Measurements from ENCODE around the gene CST3.

CST3 gene

DNA sequence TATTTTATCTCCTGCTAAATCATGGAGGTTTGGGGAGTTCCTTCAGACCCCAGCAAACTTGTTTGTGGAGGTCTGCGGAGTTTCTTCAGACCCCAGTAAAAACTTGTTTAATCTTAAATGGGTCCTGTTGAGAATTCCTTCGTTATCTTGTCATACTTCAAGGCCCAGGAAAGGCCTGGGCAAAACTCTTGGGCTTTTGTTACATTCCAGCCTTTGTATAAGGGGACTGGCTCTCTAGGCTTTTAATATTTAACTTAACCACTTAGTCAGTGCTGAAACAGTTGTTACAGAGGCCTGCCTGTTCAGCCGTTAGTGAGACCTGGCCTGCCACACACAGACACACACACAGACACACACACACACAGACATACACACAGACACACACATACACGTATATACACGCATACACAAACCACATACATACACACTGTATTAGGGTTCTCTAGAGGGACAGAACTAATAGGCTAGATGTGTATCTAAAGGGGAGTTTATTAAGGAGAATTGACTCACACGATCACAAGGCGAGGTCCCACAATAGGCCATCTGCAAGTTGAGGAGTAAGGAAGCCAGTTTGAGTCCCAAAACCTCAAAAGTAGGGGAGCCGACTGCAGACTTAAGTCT is 21.3 kb upstream of the CST3 start:
- no peaks in the 10 kb centered on the region for H3K4me1 ChIP-seq (ENCODE audit: control insufficient read depth, insufficient read depth, low read length)
- H3K9ac ChIP-seq (ENCODE audit: low read length), result no peak overlapping the region
- no peaks in the 10 kb centered on the region for H3K36me3 ChIP-seq (ENCODE audit: control insufficient read depth, insufficient read depth, low read length)
- no peak overlapping the region for H3K4me3 ChIP-seq (ENCODE audit: low read length)
- H3K27ac ChIP-seq (ENCODE audit: low read depth, low read length), result no peak overlapping the region
- no peaks in the 10 kb centered on the region for H3K27me3 ChIP-seq (ENCODE audit: control insufficient read depth, insufficient read depth, low read length)

DNA sequence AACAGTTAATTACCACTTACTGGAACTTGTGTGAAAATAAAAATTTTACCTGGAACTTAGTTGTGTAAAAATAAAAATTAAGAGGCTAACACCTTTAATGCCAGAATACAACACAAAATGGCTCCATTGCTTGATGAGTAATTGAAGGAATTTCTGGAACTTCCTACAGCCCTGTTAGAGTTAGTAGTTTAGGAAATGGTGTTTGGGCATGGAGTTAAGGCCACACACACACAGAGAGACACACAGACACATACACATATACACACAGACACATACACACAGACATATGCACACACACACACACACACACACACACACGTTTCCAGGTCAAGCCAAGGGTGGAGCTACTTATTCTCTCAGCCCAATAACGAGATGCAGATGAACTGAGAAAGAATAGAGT is 20.6 kb upstream of the CST3 start:
- no peaks in the 10 kb centered on the region for H3K36me3 ChIP-seq (ENCODE audit: control insufficient read depth, insufficient read depth, low read length)
- H3K4me1 ChIP-seq (ENCODE audit: control insufficient read depth, insufficient read depth, low read length), result no peaks in the 10 kb centered on the region
- no peaks in the 10 kb centered on the region for H3K27me3 ChIP-seq (ENCODE audit: control insufficient read depth, insufficient read depth, low read length)
- no peak overlapping the region for H3K27ac ChIP-seq (ENCODE audit: low read depth, low read length)
- H3K9ac ChIP-seq (ENCODE audit: low read length), result no peak overlapping the region
- no peak overlapping the region for H3K4me3 ChIP-seq (ENCODE audit: low read length)

DNA sequence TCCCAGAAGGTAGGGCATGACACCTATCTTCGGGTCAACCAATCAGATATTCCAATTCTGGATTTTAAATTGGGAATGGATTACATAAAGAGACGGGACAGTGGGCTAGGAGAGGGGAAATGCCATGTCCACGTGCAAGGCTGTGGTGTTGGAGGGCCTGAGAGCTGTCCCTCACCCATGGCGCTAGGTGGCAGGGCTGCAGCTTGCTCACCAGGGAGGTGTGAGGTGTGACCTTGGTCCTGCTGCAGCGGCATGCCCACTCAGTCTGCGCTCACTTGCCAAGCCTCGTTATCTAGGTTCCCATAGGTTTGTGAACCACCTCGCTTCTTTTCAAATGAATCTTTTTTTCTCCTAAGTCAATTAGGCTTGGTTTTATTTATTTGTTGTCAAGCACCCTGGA is 19.4 kb upstream of the CST3 start:
- H3K9ac ChIP-seq (ENCODE audit: low read length), result no peak overlapping the region
- no peak overlapping the region for H3K4me3 ChIP-seq (ENCODE audit: low read length)
- no peaks in the 10 kb centered on the region for H3K4me1 ChIP-seq (ENCODE audit: control insufficient read depth, insufficient read depth, low read length)
- no peaks in the 10 kb centered on the region for H3K27me3 ChIP-seq (ENCODE audit: control insufficient read depth, insufficient read depth, low read length)
- no peak overlapping the region for H3K27ac ChIP-seq (ENCODE audit: low read depth, low read length)
- no peaks in the 10 kb centered on the region for H3K36me3 ChIP-seq (ENCODE audit: control insufficient read depth, insufficient read depth, low read length)

DNA sequence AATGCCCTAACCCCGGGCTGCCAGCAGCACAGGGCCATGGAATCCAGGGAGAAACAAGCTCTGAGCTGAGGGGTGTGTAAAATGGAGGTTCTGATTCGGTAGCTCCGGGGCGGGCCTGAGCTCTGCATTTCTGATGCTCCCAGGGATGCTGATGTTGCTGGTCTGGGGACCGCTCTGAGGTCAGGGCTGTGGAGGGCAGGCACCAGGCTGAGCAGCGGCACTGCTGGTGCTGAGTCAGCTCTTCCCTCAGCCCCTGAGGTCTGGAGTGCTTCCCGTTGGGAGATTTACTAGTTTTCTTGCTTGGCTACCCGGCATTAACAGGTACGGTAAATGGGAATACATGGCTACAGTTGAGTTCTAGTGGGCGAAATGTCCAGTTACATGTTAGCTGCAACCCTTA is 18.6 kb upstream of the CST3 start:
- Histone ChIP-seq H3K27ac (ENCODE audit: low read depth, low read length) (peak overlapping the region; percentile 21), H3K9ac (ENCODE audit: low read length) (no peak overlapping the region), H3K27me3 (ENCODE audit: control insufficient read depth, insufficient read depth, low read length) (no peaks in the 10 kb centered on the region), H3K4me3 (ENCODE audit: low read length) (no peak overlapping the region), H3K4me1 (ENCODE audit: control insufficient read depth, insufficient read depth, low read length) (no peaks in the 10 kb centered on the region), H3K36me3 (ENCODE audit: control insufficient read depth, insufficient read depth, low read length) (no peaks in the 10 kb centered on the region)

DNA sequence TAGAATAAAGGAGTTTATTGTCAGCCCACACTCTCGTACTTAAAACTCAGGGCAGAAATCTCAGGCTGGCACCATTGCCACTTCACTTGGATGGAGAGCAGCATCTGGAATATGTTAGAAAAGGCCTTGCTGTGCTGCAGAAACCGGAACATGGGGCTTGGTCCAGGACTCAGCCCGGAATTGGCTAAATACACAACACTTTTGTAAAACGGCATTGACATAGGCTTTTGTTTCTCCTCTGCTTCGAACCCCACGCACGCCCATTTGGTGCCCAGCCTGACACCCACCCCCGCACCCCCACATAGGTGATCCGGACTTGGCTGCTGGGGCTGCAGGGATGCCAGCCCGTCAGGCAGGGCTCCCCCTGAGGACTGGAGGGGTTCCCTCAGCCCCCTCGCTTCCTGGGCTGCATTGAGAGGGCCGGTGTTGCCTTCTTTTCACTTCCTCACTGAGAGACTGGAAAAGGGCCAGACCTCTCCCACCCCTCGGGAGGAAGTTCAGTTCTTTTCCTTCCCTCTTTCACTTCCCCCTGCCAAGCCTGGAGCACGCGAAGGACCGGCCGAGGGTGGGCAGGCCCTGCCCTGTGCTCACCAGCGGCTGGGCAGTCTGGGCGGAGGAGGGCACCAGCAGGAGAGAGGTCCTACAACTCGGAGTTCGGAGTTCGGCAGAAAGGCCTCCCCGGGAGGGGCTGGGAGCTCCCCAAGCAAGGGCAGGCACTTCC is 17.9 kb upstream of the CST3 start:
- H3K9ac ChIP-seq (ENCODE audit: low read length), result no peak overlapping the region
- no peaks in the 10 kb centered on the region for H3K27me3 ChIP-seq (ENCODE audit: control insufficient read depth, insufficient read depth, low read length)
- H3K4me3 ChIP-seq (ENCODE audit: low read length), result peak overlapping the region; percentile 2
- no peaks in the 10 kb centered on the region for H3K36me3 ChIP-seq (ENCODE audit: control insufficient read depth, insufficient read depth, low read length)
- H3K4me1 ChIP-seq (ENCODE audit: control insufficient read depth, insufficient read depth, low read length), result no peaks in the 10 kb centered on the region
- H3K27ac ChIP-seq (ENCODE audit: low read depth, low read length), result peak overlapping the region; percentile 22

DNA sequence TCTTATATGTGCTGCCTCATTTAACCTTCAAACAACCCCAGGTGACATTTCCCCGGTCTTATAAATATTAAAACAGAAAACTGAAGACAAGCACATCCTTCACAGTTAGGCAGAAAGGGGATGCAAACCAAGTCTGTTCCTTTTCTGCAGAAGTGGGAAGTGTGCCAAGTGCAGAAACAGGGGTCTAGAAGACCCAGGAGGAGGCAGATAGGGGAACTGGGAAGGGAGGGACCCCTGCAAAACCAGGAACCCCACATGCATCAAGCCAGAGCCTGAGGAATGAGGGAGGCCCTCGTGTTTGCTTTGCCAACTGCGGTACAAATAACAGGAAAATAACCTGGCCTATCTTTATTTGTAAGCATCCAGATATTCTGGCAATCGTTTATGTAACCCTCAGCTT is 17.0 kb upstream of the CST3 start:
- no peaks in the 10 kb centered on the region for H3K4me1 ChIP-seq (ENCODE audit: control insufficient read depth, insufficient read depth, low read length)
- no peak overlapping the region for H3K27ac ChIP-seq (ENCODE audit: low read depth, low read length)
- H3K36me3 ChIP-seq (ENCODE audit: control insufficient read depth, insufficient read depth, low read length), result no peaks in the 10 kb centered on the region
- no peak overlapping the region for H3K4me3 ChIP-seq (ENCODE audit: low read length)
- no peak overlapping the region for H3K9ac ChIP-seq (ENCODE audit: low read length)
- no peaks in the 10 kb centered on the region for H3K27me3 ChIP-seq (ENCODE audit: control insufficient read depth, insufficient read depth, low read length)

DNA sequence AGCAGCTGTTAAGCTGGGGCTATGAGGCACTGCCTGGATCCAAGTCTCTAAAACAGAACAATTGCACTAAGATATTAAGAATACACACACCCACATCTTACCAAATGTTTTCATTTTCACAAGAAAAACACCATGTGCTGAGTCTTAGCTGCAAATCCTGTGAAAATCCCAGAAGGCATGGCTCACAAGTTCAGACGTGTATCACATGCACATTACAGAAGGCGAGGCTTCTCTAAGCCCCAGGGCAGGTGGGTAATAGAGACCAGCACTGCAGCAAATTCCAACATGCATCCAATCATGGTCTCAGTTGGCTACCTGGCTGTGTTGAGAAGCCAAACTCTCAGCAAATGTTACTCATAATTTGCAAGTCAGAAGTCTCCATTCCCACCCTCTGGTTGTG is 16.2 kb upstream of the CST3 start:
- Histone ChIP-seq H3K9ac (ENCODE audit: low read length) (no peak overlapping the region), H3K27me3 (ENCODE audit: control insufficient read depth, insufficient read depth, low read length) (no peaks in the 10 kb centered on the region), H3K4me1 (ENCODE audit: control insufficient read depth, insufficient read depth, low read length) (no peaks in the 10 kb centered on the region), H3K36me3 (ENCODE audit: control insufficient read depth, insufficient read depth, low read length) (no peaks in the 10 kb centered on the region), H3K27ac (ENCODE audit: low read depth, low read length) (no peak overlapping the region), H3K4me3 (ENCODE audit: low read length) (no peak overlapping the region)

DNA sequence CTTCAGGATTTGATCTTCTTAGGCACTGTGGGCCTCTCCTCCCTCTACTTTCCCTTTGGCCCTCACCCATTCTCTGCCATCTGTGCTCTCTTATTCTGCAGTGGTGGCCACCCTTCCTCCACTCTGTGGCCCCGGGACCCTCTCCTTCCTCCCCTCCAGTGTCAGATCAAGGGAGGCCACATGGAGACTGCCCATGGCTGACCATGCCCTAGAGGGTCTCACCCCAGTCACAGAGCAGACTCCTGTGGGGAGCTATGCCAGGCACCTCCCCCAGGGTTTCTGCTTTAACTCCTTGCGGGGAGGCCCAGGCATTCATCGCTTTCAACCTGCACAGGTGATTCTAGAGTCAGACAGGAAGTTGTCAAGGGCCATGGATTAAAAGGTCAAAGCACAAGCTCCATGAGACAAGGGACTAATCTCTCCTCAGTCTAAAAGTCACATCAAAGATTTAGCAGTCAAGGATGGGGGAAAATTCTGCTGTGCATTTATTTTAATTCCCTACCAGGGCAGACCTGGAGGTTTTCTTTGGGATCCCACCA is 15.7 kb upstream of the CST3 start:
- Histone ChIP-seq H3K9ac (ENCODE audit: low read length) (no peak overlapping the region), H3K27me3 (ENCODE audit: control insufficient read depth, insufficient read depth, low read length) (no peaks in the 10 kb centered on the region), H3K4me1 (ENCODE audit: control insufficient read depth, insufficient read depth, low read length) (no peaks in the 10 kb centered on the region), H3K27ac (ENCODE audit: low read depth, low read length) (no peak overlapping the region), H3K36me3 (ENCODE audit: control insufficient read depth, insufficient read depth, low read length) (no peaks in the 10 kb centered on the region), H3K4me3 (ENCODE audit: low read length) (no peak overlapping the region)

DNA sequence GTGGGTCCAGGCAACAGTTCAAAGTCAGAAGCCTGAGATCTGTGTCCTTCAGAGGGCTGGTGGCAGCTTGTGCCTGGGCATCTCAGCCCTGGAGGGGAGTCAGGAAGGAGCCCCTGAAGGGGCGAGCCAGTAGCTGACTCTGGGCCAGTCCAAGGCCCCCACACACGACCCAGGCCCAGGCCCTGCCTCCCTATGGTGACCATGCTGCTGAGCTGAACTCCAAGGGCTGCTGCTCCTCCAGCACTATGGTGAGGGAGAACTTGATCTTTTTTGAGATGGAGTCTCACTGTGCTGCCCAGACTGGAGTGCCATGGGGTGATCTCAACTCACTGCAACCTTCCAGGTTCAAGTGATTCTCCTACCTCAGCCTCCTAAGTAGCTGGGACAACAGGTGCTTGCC is 15.2 kb upstream of the CST3 start:
- Histone ChIP-seq H3K9ac (ENCODE audit: low read length) (no peak overlapping the region), H3K27ac (ENCODE audit: low read depth, low read length) (no peak overlapping the region), H3K27me3 (ENCODE audit: control insufficient read depth, insufficient read depth, low read length) (no peaks in the 10 kb centered on the region), H3K36me3 (ENCODE audit: control insufficient read depth, insufficient read depth, low read length) (no peaks in the 10 kb centered on the region), H3K4me3 (ENCODE audit: low read length) (no peak overlapping the region), H3K4me1 (ENCODE audit: control insufficient read depth, insufficient read depth, low read length) (no peaks in the 10 kb centered on the region)

DNA sequence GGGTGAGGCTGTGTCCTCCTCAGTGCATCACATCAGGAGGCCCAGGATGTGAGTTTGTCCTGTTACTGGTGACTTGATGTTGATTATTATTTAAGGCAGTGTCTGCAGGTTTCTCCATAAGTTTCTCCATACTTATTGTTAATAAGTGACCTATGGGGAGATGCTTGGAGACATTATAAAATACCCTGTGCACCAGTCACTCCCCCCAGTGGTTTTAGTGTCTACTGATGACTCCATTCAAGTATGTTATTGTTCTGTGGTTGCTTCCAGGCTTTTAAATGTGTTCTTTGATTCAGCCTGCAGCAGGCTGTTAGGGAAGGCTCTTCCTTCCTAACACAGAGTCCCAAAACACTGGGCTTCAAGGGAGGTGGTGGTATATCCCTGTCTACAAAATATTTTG is 14.6 kb upstream of the CST3 start:
- Histone ChIP-seq H3K27ac (ENCODE audit: low read depth, low read length) (no peak overlapping the region), H3K27me3 (ENCODE audit: control insufficient read depth, insufficient read depth, low read length) (no peaks in the 10 kb centered on the region), H3K4me1 (ENCODE audit: control insufficient read depth, insufficient read depth, low read length) (no peaks in the 10 kb centered on the region), H3K36me3 (ENCODE audit: control insufficient read depth, insufficient read depth, low read length) (no peaks in the 10 kb centered on the region), H3K4me3 (ENCODE audit: low read length) (no peak overlapping the region), H3K9ac (ENCODE audit: low read length) (no peak overlapping the region)

DNA sequence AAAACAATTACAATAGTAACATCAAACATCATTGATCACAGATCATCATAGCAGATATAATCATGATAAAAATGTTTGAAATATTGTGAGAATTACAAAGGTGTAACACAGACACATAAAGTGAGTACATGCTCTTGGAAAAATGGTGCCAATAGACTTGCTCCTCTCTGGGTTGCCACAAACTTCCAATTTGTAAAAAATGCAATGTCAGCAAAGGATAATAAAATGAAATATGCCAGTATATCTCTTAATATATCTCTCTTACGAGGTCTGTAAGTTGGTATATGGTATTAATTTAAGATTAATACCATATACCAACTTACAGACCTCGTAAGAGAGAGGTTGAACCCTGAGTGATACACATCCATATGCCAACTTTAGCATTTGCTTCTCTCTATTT is 13.4 kb upstream of the CST3 start:
- Histone ChIP-seq H3K4me3 (ENCODE audit: low read length) (no peak overlapping the region), H3K36me3 (ENCODE audit: control insufficient read depth, insufficient read depth, low read length) (no peaks in the 10 kb centered on the region), H3K27ac (ENCODE audit: low read depth, low read length) (no peak overlapping the region), H3K27me3 (ENCODE audit: control insufficient read depth, insufficient read depth, low read length) (no peaks in the 10 kb centered on the region), H3K9ac (ENCODE audit: low read length) (no peak overlapping the region), H3K4me1 (ENCODE audit: control insufficient read depth, insufficient read depth, low read length) (no peaks in the 10 kb centered on the region)

DNA sequence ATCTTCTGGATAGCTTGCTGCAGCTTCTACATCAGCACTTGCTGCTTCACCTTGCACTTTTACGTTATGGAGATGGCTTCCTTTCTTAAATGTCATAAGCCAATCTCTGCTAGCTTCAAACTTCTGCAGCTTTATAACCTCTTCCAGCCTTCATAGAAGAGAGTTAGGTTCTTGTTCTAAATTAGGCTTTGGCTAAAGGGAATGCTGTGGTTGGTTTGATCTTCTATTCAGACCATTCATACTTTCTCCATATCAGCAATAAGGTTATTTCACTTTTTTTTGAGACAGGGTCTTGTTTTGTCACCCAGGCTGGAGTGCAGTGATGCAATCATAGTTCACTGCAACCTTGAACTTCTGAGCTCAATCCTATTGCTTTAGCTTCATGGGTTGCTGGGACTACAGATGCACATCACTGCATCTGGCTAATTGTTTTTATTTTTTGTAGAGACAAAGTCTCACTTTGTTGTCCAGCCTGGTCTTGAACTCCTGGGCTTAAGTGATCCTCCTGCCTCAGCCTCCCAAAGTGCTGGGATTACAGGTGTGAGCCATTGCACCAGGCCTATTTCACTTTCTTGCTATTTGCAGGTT is 12.2 kb upstream of the CST3 start:
- no peak overlapping the region for H3K27ac ChIP-seq (ENCODE audit: low read depth, low read length)
- H3K4me1 ChIP-seq (ENCODE audit: control insufficient read depth, insufficient read depth, low read length), result no peaks in the 10 kb centered on the region
- H3K36me3 ChIP-seq (ENCODE audit: control insufficient read depth, insufficient read depth, low read length), result no peaks in the 10 kb centered on the region
- no peak overlapping the region for H3K4me3 ChIP-seq (ENCODE audit: low read length)
- H3K27me3 ChIP-seq (ENCODE audit: control insufficient read depth, insufficient read depth, low read length), result no peaks in the 10 kb centered on the region
- no peak overlapping the region for H3K9ac ChIP-seq (ENCODE audit: low read length)

DNA sequence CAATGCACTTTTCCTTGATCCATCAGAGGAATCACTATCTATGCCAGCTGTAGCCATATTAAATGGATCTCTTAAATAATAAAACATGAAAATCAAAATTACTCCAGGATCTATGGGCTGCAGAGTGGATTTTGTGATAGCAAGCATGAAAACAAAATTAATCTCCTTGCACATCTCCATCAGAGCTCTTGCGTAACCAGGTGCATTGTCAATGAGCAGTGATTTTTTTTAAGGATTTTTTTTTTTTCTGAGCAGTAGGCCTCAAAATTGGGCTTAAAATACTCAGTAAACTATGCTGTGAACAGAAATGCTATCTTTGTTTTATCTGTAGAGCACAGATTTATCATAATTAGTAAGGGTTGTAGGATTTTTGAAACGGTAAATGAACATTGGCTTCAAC is 11.5 kb upstream of the CST3 start:
- Histone ChIP-seq H3K36me3 (ENCODE audit: control insufficient read depth, insufficient read depth, low read length) (no peaks in the 10 kb centered on the region), H3K27ac (ENCODE audit: low read depth, low read length) (no peak overlapping the region), H3K9ac (ENCODE audit: low read length) (no peak overlapping the region), H3K4me1 (ENCODE audit: control insufficient read depth, insufficient read depth, low read length) (no peaks in the 10 kb centered on the region), H3K27me3 (ENCODE audit: control insufficient read depth, insufficient read depth, low read length) (no peaks in the 10 kb centered on the region), H3K4me3 (ENCODE audit: low read length) (no peak overlapping the region)

Measured in rectal smooth muscle tissue (tissue), 1 donor.